ENCODE data around the gene NELFB. TPM values are rescaled to one million over a fixed set of nuclear protein-coding genes. Genes with fewer than 3 reads are reported as not detected.

The NELFB gene
- total RNA-seq, 1 experiment from 2014 or later = 17.8 TPM

DNA sequence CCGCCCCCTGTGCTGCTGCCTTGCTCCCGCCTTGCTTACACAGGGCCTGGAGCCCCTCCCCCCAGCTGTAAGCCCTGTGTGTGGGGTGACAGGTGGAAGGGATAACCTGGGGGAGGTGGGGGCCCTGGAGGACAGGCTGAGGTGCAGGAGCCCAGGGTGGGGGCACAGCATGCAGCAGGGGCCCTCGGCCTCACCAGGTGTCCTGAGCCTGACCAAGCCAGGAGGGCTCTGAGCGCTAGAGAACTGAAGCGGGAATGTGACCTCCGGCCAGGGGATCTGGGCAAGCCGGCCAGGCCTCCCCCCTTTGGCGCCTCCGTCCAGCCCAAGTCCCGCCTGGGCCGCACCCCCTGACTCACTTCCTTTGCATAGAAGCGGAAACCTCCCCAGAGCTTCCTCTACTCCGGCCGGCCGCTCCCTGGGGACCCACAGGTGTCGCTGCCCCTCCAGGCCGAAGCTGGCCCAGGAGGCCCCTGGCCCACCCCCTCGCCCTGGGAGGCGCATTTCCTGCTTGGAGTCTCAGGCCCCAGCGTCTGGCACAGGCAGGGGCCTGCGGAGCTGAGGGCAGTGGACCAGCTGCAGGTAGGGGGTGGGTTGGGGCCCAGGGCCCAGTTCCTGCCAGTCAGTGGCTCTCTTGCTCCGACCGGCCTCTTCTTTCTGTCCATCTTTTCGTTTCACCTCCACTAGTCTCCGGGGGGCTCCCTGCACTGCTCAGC is 22.4 kb downstream of the NELFB start, which contains the start of gene TOR4A:
Gene TOR4A (plus strand): TSS at position 398 of the 713 bp plus-strand sequence. CDS start 964 bp downstream, outside the sequence.
- Histone ChIP-seq H3K27me3 (ENCODE audit: low read length) (no peaks in the 10 kb centered on the region), H3K9ac (ENCODE audit: low read length) (peak within 1 kb of the TSS; percentile 90), H3K9me3 (ENCODE audit: low read length) (no peaks in the 10 kb centered on the region), H3K4me2 (ENCODE audit: low read depth, low read length, poor library complexity, severe bottlenecking) (peak within 1 kb of the TSS; percentile 84), H3K9me2 (replicated peaks; ENCODE audit: insufficient read depth, low read length) (no peaks in the 10 kb centered on the region), H3K79me2 (ENCODE audit: low read length) (no peaks in the 10 kb centered on the region), H3K36me3 (ENCODE audit: insufficient read depth, low read length) (peaks cover 2% of the 10 kb centered on the region; the same call in 1 of the 2 replicates), H4K20me1 (ENCODE audit: insufficient read depth, low read depth, low read length) (peaks cover 3% of the 10 kb centered on the region; the same call in 1 of the 2 replicates), H2AFZ (ENCODE audit: low read length) (no peak within 1 kb of the TSS), H3K27ac (ENCODE audit: low read length) (peak within 1 kb of the TSS; percentile 94), H3K4me3 (ENCODE audit: low read length) (peak within 1 kb of the TSS; percentile 77), H3K4me1 (ENCODE audit: low read length) (peaks cover 59% of the 10 kb centered on the region)
- peak; percentile 91 for DNase-seq

DNA sequence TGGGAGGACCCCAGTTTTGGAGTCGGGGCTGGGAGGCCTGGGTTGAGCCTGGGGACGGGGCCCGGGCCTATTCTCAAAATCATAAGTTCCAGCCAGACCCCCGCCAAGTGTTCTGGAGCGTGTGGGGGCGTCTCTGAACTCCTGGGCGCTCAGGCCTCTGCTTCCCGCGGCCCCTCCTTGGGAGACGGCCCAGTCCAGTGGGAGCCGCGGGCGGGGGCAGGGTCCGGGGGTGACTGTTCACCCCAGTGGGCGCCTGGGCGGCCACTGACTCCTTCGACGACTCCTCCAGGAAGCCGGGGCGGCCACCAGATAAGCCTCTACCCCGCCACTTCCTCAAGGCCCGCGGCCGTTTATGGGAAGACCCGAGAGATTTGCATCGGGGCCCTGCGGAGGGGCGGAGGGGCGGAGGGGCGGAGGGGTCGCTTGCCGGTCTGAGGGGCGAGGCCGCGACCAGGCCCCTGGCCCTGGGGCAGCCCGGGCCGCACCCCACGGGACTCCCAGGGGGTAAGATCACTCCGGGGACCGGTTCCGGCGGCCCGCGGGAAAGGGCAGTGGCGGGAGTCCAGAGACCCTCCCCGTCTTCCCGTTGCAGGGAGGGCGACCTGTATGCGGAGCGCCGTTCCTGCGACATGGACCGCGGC is 23.1 kb downstream of the NELFB start:
- peak; percentile 78 for DNase-seq
- H3K27me3 ChIP-seq (ENCODE audit: low read length) = no peaks in the 10 kb centered on the region
- H2AFZ ChIP-seq (ENCODE audit: low read length) = no peak overlapping the region
- H3K4me1 ChIP-seq (ENCODE audit: low read length) = peaks cover 59% of the 10 kb centered on the region
- no peaks in the 10 kb centered on the region for H3K79me2 ChIP-seq (ENCODE audit: low read length)
- H3K27ac ChIP-seq (ENCODE audit: low read length) = peak overlapping the region; percentile 94
- peak overlapping the region; percentile 84 for H3K4me2 ChIP-seq (ENCODE audit: low read depth, low read length, poor library complexity, severe bottlenecking)
- peaks cover 4% of the 10 kb centered on the region; the same call in 1 of the 2 replicates for H3K36me3 ChIP-seq (ENCODE audit: insufficient read depth, low read length)
- peaks cover 3% of the 10 kb centered on the region; the same call in 1 of the 2 replicates for H4K20me1 ChIP-seq (ENCODE audit: insufficient read depth, low read depth, low read length)
- peak overlapping the region; percentile 90 for H3K9ac ChIP-seq (ENCODE audit: low read length)
- no peaks in the 10 kb centered on the region for H3K9me2 ChIP-seq (replicated peaks; ENCODE audit: insufficient read depth, low read length)
- no peaks in the 10 kb centered on the region for H3K9me3 ChIP-seq (ENCODE audit: low read length)
- peak overlapping the region; percentile 77 for H3K4me3 ChIP-seq (ENCODE audit: low read length)

GRCh38 chr9:137278721-137279711 is 23.9 kb downstream of the NELFB start:
- Histone ChIP-seq H3K4me1 (ENCODE audit: low read length) (peaks cover 50% of the 10 kb centered on the region), H3K9me3 (ENCODE audit: low read length) (no peaks in the 10 kb centered on the region), H3K36me3 (ENCODE audit: insufficient read depth, low read length) (peaks cover 12% of the 10 kb centered on the region), H3K4me3 (ENCODE audit: low read length) (no peak overlapping the region), H3K79me2 (ENCODE audit: low read length) (no peaks in the 10 kb centered on the region), H3K4me2 (ENCODE audit: low read depth, low read length, poor library complexity, severe bottlenecking) (no peak overlapping the region), H4K20me1 (ENCODE audit: insufficient read depth, low read depth, low read length) (peaks cover 3% of the 10 kb centered on the region; the same call in 1 of the 2 replicates), H2AFZ (ENCODE audit: low read length) (no peak overlapping the region), H3K27ac (ENCODE audit: low read length) (peak overlapping the region; percentile 94; the same call in 1 of the 2 replicates), H3K27me3 (ENCODE audit: low read length) (no peaks in the 10 kb centered on the region), H3K9ac (ENCODE audit: low read length) (no peak overlapping the region), H3K9me2 (replicated peaks; ENCODE audit: insufficient read depth, low read length) (no peaks in the 10 kb centered on the region)
- peak; percentile 34 for DNase-seq

GRCh38 chr9:137279741-137280473 is 24.8 kb downstream of the NELFB start:
- Histone ChIP-seq H3K4me3 (ENCODE audit: low read length) (no peak overlapping the region), H2AFZ (ENCODE audit: low read length) (no peak overlapping the region), H3K9me3 (ENCODE audit: low read length) (no peaks in the 10 kb centered on the region), H3K9ac (ENCODE audit: low read length) (no peak overlapping the region), H3K4me2 (ENCODE audit: low read depth, low read length, poor library complexity, severe bottlenecking) (no peak overlapping the region), H3K27ac (ENCODE audit: low read length) (no peak overlapping the region), H3K36me3 (ENCODE audit: insufficient read depth, low read length) (peaks cover 13% of the 10 kb centered on the region), H3K4me1 (ENCODE audit: low read length) (peaks cover 41% of the 10 kb centered on the region), H4K20me1 (ENCODE audit: insufficient read depth, low read depth, low read length) (peaks cover 3% of the 10 kb centered on the region; the same call in 1 of the 2 replicates), H3K27me3 (ENCODE audit: low read length) (no peaks in the 10 kb centered on the region), H3K79me2 (ENCODE audit: low read length) (no peaks in the 10 kb centered on the region), H3K9me2 (replicated peaks; ENCODE audit: insufficient read depth, low read length) (no peaks in the 10 kb centered on the region)
- no peak for DNase-seq

- no peak overlapping the region for H3K9ac ChIP-seq (ENCODE audit: low read length)
Measured at GRCh38 chr9:137280474-137281344, 25.6 kb downstream of the NELFB start.

DNA sequence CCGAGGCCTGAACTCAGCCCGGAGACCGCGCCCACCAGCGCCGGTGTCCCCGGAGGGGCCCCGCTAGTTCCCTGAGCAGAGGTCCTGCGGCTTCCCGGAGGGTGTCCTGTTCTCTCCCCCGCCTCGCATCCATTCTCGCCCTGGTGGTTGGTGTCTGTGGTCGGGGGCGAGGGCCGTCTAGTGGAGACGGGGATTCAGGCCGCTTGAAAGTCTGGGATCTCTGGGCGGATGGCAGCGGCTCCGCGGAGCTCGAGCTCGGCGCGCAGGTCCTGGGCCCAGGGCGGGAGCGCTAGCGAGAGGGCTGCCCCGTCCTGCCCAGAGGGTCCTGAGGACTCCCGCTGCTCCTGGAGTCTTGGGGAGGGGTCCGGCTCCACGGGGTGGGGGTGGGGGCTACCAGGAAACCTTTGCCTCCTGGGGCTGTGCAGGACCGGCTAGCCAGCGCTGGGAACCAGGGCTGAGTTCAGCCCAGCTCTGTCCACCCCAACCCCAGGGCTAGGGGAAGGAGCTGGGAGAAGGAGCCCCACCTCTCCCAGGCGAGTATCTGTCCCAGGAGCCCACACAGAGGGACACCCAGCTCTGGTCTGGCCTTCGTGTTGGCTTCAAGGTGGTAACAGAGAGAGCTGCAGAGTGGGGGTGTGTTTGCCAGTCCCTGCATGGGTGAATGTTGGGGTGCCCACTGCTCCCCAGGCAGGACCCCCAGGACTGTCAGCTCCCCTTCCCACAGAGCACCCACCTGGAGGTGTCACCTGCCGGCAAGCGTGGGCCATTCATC is 26.4 kb downstream of the NELFB start:
- Histone ChIP-seq H3K79me2 (ENCODE audit: low read length) (no peaks in the 10 kb centered on the region), H3K9ac (ENCODE audit: low read length) (no peak overlapping the region), H3K27me3 (ENCODE audit: low read length) (no peaks in the 10 kb centered on the region), H3K36me3 (ENCODE audit: insufficient read depth, low read length) (peaks cover 13% of the 10 kb centered on the region), H3K27ac (ENCODE audit: low read length) (no peak overlapping the region), H3K9me3 (ENCODE audit: low read length) (no peaks in the 10 kb centered on the region), H2AFZ (ENCODE audit: low read length) (no peak overlapping the region), H3K4me1 (ENCODE audit: low read length) (peaks cover 32% of the 10 kb centered on the region), H4K20me1 (ENCODE audit: insufficient read depth, low read depth, low read length) (peaks cover 3% of the 10 kb centered on the region; the same call in 1 of the 2 replicates), H3K4me3 (ENCODE audit: low read length) (no peak overlapping the region), H3K9me2 (replicated peaks; ENCODE audit: insufficient read depth, low read length) (no peaks in the 10 kb centered on the region), H3K4me2 (ENCODE audit: low read depth, low read length, poor library complexity, severe bottlenecking) (no peak overlapping the region)
- peak; percentile 39 for DNase-seq

More at GRCh38 chr9:137280474-137281344, 25.6 kb downstream of the NELFB start:
- peak; percentile 71 for DNase-seq
- peaks cover 33% of the 10 kb centered on the region for H3K4me1 ChIP-seq (ENCODE audit: low read length)
- no peaks in the 10 kb centered on the region for H3K9me2 ChIP-seq (replicated peaks; ENCODE audit: insufficient read depth, low read length)
- no peaks in the 10 kb centered on the region for H3K9me3 ChIP-seq (ENCODE audit: low read length)
- H3K36me3 ChIP-seq (ENCODE audit: insufficient read depth, low read length) = peaks cover 13% of the 10 kb centered on the region
- no peaks in the 10 kb centered on the region for H3K79me2 ChIP-seq (ENCODE audit: low read length)
- H3K4me2 ChIP-seq (ENCODE audit: low read depth, low read length, poor library complexity, severe bottlenecking) = no peak overlapping the region
- no peak overlapping the region for H3K4me3 ChIP-seq (ENCODE audit: low read length)
- no peak overlapping the region for H3K27ac ChIP-seq (ENCODE audit: low read length)
- peaks cover 3% of the 10 kb centered on the region; the same call in 1 of the 2 replicates for H4K20me1 ChIP-seq (ENCODE audit: insufficient read depth, low read depth, low read length)
- H3K27me3 ChIP-seq (ENCODE audit: low read length) = no peaks in the 10 kb centered on the region
- H2AFZ ChIP-seq (ENCODE audit: low read length) = no peak overlapping the region

Measured in Karpas-422 (cell line).